Liver (tissue), 9 donors: ENCODE data around the gene MTCH1. TPM values are rescaled to one million over a fixed set of nuclear protein-coding genes. Genes with fewer than 3 reads are reported as not detected.

ENCODE experiments used
- DNase-seq: peaks from one replicate; pipeline ENCODE4 v3.0.0-alpha.2; 2017; ENCODE audit warnings: low spot score
- H3K27ac ChIP-seq, 2 donors: one replicate each; pipeline ENCODE4 v1.7.0; 2013; ENCODE audit warnings: inconsistent platforms in 2 of 2, low read length in 2 of 2, control low read depth in 1 of 2, low read depth in 1 of 2, mild to moderate bottlenecking in 1 of 2
- H3K27me3 ChIP-seq, 4 donors: one replicate each; pipeline versions ENCODE4 v1.6.1 to v1.7.0; 2013; ENCODE audit warnings: low read length in 3 of 4, inconsistent platforms in 1 of 4, mild to moderate bottlenecking in 1 of 4, moderate library complexity in 1 of 4; ENCODE audit not compliant: control insufficient read depth in 4 of 4, insufficient read depth in 4 of 4
- H3K36me3 ChIP-seq, 4 donors: one replicate each; pipeline versions ENCODE4 v1.6.1 to v1.7.0; 2013; ENCODE audit warnings: low read length in 3 of 4, mild to moderate bottlenecking in 3 of 4, low read depth in 1 of 4, moderate library complexity in 1 of 4; ENCODE audit not compliant: control insufficient read depth in 4 of 4, insufficient read depth in 3 of 4
- H3K4me1 ChIP-seq, 4 donors: one replicate each; pipeline versions ENCODE4 v1.6.1 to v1.7.0; 2013; ENCODE audit warnings: low read length in 3 of 4, mild to moderate bottlenecking in 3 of 4, moderate library complexity in 1 of 4; ENCODE audit not compliant: control insufficient read depth in 4 of 4, insufficient read depth in 4 of 4
- H3K4me3 ChIP-seq, 3 donors: one replicate each; pipeline versions ENCODE4 v1.6.1 to v1.7.0; 2013; ENCODE audit warnings: low read length in 3 of 3, control low read depth in 1 of 3, low read depth in 1 of 3, mild to moderate bottlenecking in 1 of 3
- H3K9ac ChIP-seq, 2 donors: one replicate each; pipeline ENCODE4 v1.7.0; 2013; ENCODE audit warnings: low read length in 2 of 2, mild to moderate bottlenecking in 2 of 2, moderate library complexity in 2 of 2, control low read depth in 1 of 2, low read depth in 1 of 2
- H3K9me3 ChIP-seq, 4 donors: one replicate each; pipeline versions ENCODE4 v1.6.1 to v1.7.0; 2013; ENCODE audit warnings: low read length in 3 of 4; ENCODE audit not compliant: control insufficient read depth in 4 of 4
- ATF3 ChIP-seq: IDR thresholded peaks from 2 replicates; pipeline ENCODE4 v1.6.1; 2016; ENCODE audit warnings: antibody characterized with exemption
- CTCF ChIP-seq: fragments of 150-350 bp; IDR thresholded peaks from 2 replicates; pipeline ENCODE4 v1.5.1; 2017; ENCODE audit warnings: improper control_type of control experiment, low read depth, low read length; ENCODE audit not compliant: missing input control
- EGR1 ChIP-seq, 2 donors: IDR thresholded peaks; 2 replicates each; pipeline ENCODE4 v1.6.1; 2016 to 2018; ENCODE audit warnings: antibody characterized with exemption in 2 of 2, low read depth in 2 of 2
- FOXA1 ChIP-seq: IDR thresholded peaks from 2 replicates; pipeline ENCODE4 v1.6.1; 2016; ENCODE audit warnings: antibody characterized with exemption
- FOXA2 ChIP-seq: IDR thresholded peaks from 2 replicates; pipeline ENCODE4 v1.6.1; 2016; ENCODE audit warnings: antibody characterized with exemption
- GABPA ChIP-seq, 2 donors: IDR thresholded peaks in 1 of 2; conservative IDR thresholded peaks in 1 of 2; 2 replicates each; pipeline ENCODE4 v1.6.1; 2016; ENCODE audit warnings: antibody characterized with exemption in 2 of 2, mild to moderate bottlenecking in 1 of 2, moderate library complexity in 1 of 2
- HNF4A ChIP-seq, 2 donors: conservative IDR thresholded peaks; 2 replicates each; pipeline ENCODE4 v1.6.1; 2016; ENCODE audit warnings: antibody characterized with exemption in 2 of 2, mild to moderate bottlenecking in 2 of 2
- HNF4G ChIP-seq: IDR thresholded peaks from 2 replicates; pipeline ENCODE4 v1.6.1; 2016; ENCODE audit warnings: antibody characterized with exemption
- JUND ChIP-seq, 2 donors: IDR thresholded peaks; 2 replicates each; pipeline ENCODE4 v1.6.1; 2016; ENCODE audit warnings: antibody characterized with exemption in 2 of 2
- NR2F2 ChIP-seq: IDR thresholded peaks from 2 replicates; pipeline ENCODE4 v1.6.1; 2016; ENCODE audit warnings: antibody characterized with exemption
- RAD21 ChIP-seq, 2 donors: IDR thresholded peaks; 2 replicates each; pipeline ENCODE4 v1.6.1; 2016; ENCODE audit warnings: antibody characterized with exemption in 2 of 2, mild to moderate bottlenecking in 2 of 2
- REST ChIP-seq: IDR thresholded peaks from 2 replicates; pipeline ENCODE4 v1.6.1; 2016; ENCODE audit warnings: antibody characterized with exemption, mild to moderate bottlenecking
- RXRA ChIP-seq, 2 donors: IDR thresholded peaks; 2 replicates each; pipeline ENCODE4 v1.6.1; 2017 to 2018; ENCODE audit warnings: antibody characterized with exemption in 2 of 2, mild to moderate bottlenecking in 1 of 2
- SP1 ChIP-seq: IDR thresholded peaks from 2 replicates; pipeline ENCODE4 v1.6.1; 2018; ENCODE audit warnings: antibody characterized with exemption, mild to moderate bottlenecking
- TAF1 ChIP-seq: conservative IDR thresholded peaks from 2 replicates; pipeline ENCODE4 v1.6.1; 2016; ENCODE audit warnings: antibody characterized with exemption, mild to moderate bottlenecking
- YY1 ChIP-seq: IDR thresholded peaks from 2 replicates; pipeline ENCODE4 v1.6.1; 2016; ENCODE audit warnings: antibody characterized with exemption, mild to moderate bottlenecking
- WGBS: extraction: QIAGEN DNeasy Blood & Tissue Kit; methylation state at CpG from one replicate; pipeline ENCODE4 v1.1.7; 2013; 5-methylcytosine and 5-hydroxymethylcytosine counted together
- polyA plus RNA-seq, 2 donors: library from polyadenylated mRNA; stranded (reverse) in 1 of 2; unstranded in 1 of 2; fragments of 200-250 nt in 1 of 2; fragments of >200 nt in 1 of 2; fragmentation: Nextera tagmentation in 1 of 2; extraction: Ambion mirVana in 1 of 2; gene quantifications; one replicate each; pipeline versions ENCODE4 v1.2.1 to v1.2.3, GENCODE V29; 2013 to 2015
- total RNA-seq, 2 donors: library from RNA; depleted of rRNA; stranded (reverse); fragments of >200 nt; gene quantifications; one replicate each; pipeline ENCODE4 v1.2.3, GENCODE V29; 2014
- donor health status: healthy.
- donor health status: healthy.
- donor health status: healthy.
- donor health status: healthy.
- donor health status: healthy.

The MTCH1 gene
- total and polyA plus RNA-seq, 4 donors: 61.5 to 79.6 (median 74.1) TPM

- Histone ChIP-seq H3K9me3 (no peaks in the 10 kb centered on the region), H3K4me1 (no peaks in the 10 kb centered on the region), H3K36me3 (peaks cover 32 to 54% (median 43%) of the 10 kb centered on the region in 4 donors), H3K27ac (no peak overlapping the region), H3K4me3 (no peak overlapping the region), H3K27me3 (no peaks in the 10 kb centered on the region), H3K9ac (no peak overlapping the region)
- no peak for DNase-seq
- 96% methylated on average over 4 of the region's 4 CpGs for WGBS
- no peak for TF ChIP-seq FOXA2
- no peak for TF ChIP-seq NR2F2
- TF ChIP-seq HNF4G: no peak
- TF ChIP-seq RXRA (IDR thresholded peaks at IDR 0.05): no peak
- TF ChIP-seq EGR1 (IDR thresholded peaks at IDR 0.05; ENCODE audit: low read depth in 2 of 2): no peak
- no peak for TF ChIP-seq FOXA1
- no peak for TF ChIP-seq JUND (IDR thresholded peaks at IDR 0.05)
- no peak for TF ChIP-seq TAF1
Measured at GRCh38 chr6:36967757-36968156, 18.2 kb downstream of the MTCH1 start.

GRCh38 chr6:36967301-36967700 lies 18.7 kb downstream of the MTCH1 start:
- no peak overlapping the region for H3K27ac ChIP-seq
- H3K9ac ChIP-seq: no peak overlapping the region
- no peaks in the 10 kb centered on the region for H3K27me3 ChIP-seq
- H3K4me3 ChIP-seq: no peak overlapping the region
- peaks cover 29 to 50% (median 38%) of the 10 kb centered on the region in 4 donors for H3K36me3 ChIP-seq
- WGBS: 74% methylated on average over 3 of the region's 3 CpGs
- H3K9me3 ChIP-seq: no peaks in the 10 kb centered on the region
- DNase-seq: no peak
- H3K4me1 ChIP-seq: no peaks in the 10 kb centered on the region
- TF ChIP-seq HNF4A (conservative IDR thresholded peaks at IDR 0.05): no peak
- no peak for TF ChIP-seq FOXA1
- TF ChIP-seq ATF3: no peak
- no peak for TF ChIP-seq YY1
- TF ChIP-seq NR2F2: no peak
- TF ChIP-seq TAF1: no peak
- no peak for TF ChIP-seq RAD21 (IDR thresholded peaks at IDR 0.05)
- TF ChIP-seq REST: no peak

GRCh38 chr6:36964908-36965307 lies 21.1 kb downstream of the MTCH1 start:
- no peak overlapping the region for H3K4me3 ChIP-seq
- TF ChIP-seq SP1: no peak
- no peak for TF ChIP-seq EGR1 (IDR thresholded peaks at IDR 0.05; ENCODE audit: low read depth in 2 of 2)
- no peak for TF ChIP-seq YY1
- TF ChIP-seq JUND (IDR thresholded peaks at IDR 0.05): no peak
- no peak for TF ChIP-seq CTCF
- TF ChIP-seq RXRA (IDR thresholded peaks at IDR 0.05): no peak
- TF ChIP-seq FOXA2: no peak
- no peak for TF ChIP-seq RAD21 (IDR thresholded peaks at IDR 0.05)
- no peak for TF ChIP-seq ATF3
- no peak for TF ChIP-seq HNF4G
- no peak for TF ChIP-seq HNF4A (conservative IDR thresholded peaks at IDR 0.05)
- TF ChIP-seq NR2F2: no peak
- TF ChIP-seq GABPA (IDR thresholded peaks at IDR 0.05 in 1 of 2, conservative IDR thresholded peaks at IDR 0.05 in 1 of 2): no peak
- no peak overlapping the region for H3K27ac ChIP-seq
- 86% methylated on average over 4 of the region's 4 CpGs for WGBS
- H3K9me3 ChIP-seq: no peaks in the 10 kb centered on the region
- no peaks in the 10 kb centered on the region for H3K27me3 ChIP-seq
- H3K9ac ChIP-seq: no peak overlapping the region
- H3K4me1 ChIP-seq: no peaks in the 10 kb centered on the region
- H3K36me3 ChIP-seq: peaks cover 11 to 26% (median 19%) of the 10 kb centered on the region in 4 donors
- no peak for DNase-seq
